CD14-positive monocyte (primary cell): ENCODE data around the gene TDRD1. TPM values are rescaled to one million over a fixed set of nuclear protein-coding genes. Genes with fewer than 3 reads are reported as not detected.

Experiments
- DNase-seq, 3 donors: peaks; one replicate each; pipeline ENCODE4 v3.0.0-alpha.2; 2011 to 2022
- H2AFZ ChIP-seq: 2 replicates; pipeline ENCODE4 v1.6.0; 2012; ENCODE audit warnings: mild to moderate bottlenecking, low read depth, low read length, inconsistent platforms; ENCODE audit not compliant: insufficient read depth, poor library complexity, severe bottlenecking
- H3K27ac ChIP-seq, 2 donors: 1 replicate in 1 of 2; 2 replicates in 1 of 2; pipeline ENCODE4 v1.5.1; 2012 to 2013; ENCODE audit warnings: low read length in 2 of 2, control low read depth in 1 of 2, inconsistent platforms in 1 of 2, low read depth in 1 of 2, mild to moderate bottlenecking in 1 of 2
- H3K27me3 ChIP-seq, 2 donors: one replicate each; pipeline versions ENCODE4 v1.6.0 to v1.6.1; 2011 to 2013; ENCODE audit warnings: low read length in 2 of 2; ENCODE audit not compliant: control insufficient read depth in 2 of 2, insufficient read depth in 2 of 2
- H3K36me3 ChIP-seq, 2 donors: replicated peaks in 1 of 2; 1 replicate in 1 of 2; 2 replicates in 1 of 2; pipeline versions ENCODE4 v1.5.1 to v1.6.1; 2012 to 2013; ENCODE audit warnings: low read length in 2 of 2, control low read depth in 1 of 2, inconsistent platforms in 1 of 2, mild to moderate bottlenecking in 1 of 2; ENCODE audit not compliant: insufficient read depth in 2 of 2, control insufficient read depth in 1 of 2
- H3K4me1 ChIP-seq, 2 donors: 1 replicate in 1 of 2; 2 replicates in 1 of 2; pipeline versions ENCODE4 v1.5.1 to v1.6.1; 2012 to 2013; ENCODE audit warnings: low read length in 2 of 2, control low read depth in 1 of 2, inconsistent platforms in 1 of 2, mild to moderate bottlenecking in 1 of 2, moderate library complexity in 1 of 2; ENCODE audit not compliant: insufficient read depth in 2 of 2, control insufficient read depth in 1 of 2
- H3K4me2 ChIP-seq: replicated peaks from 2 replicates; pipeline ENCODE3; 2012; ENCODE audit warnings: low read length, moderate library complexity, mild to moderate bottlenecking; ENCODE audit not compliant: poor library complexity, severe bottlenecking; ENCODE audit errors: extremely low read depth
- H3K4me3 ChIP-seq, 3 experiments: fragments of 200-600 bp in 1 of 3; sonication (generic) in 1 of 3; replicated peaks in 1 of 3; 1 replicate in 2 of 3; 2 replicates in 1 of 3; pipeline ENCODE4 v1.5.1; 2011 to 2013; ENCODE audit warnings: low read length in 3 of 3, mild to moderate bottlenecking in 3 of 3, control low read depth in 2 of 3, low read depth in 2 of 3, inconsistent platforms in 1 of 3, moderate library complexity in 1 of 3
- H3K79me2 ChIP-seq: 2 replicates; pipeline ENCODE4 v1.6.0; 2012; ENCODE audit warnings: mild to moderate bottlenecking, control low read depth, inconsistent platforms, low read length, moderate library complexity; ENCODE audit not compliant: insufficient read depth
- H3K9ac ChIP-seq: 2 replicates; pipeline ENCODE4 v1.6.0; 2017; ENCODE audit warnings: low read length, mild to moderate bottlenecking; ENCODE audit not compliant: insufficient read depth, poor library complexity, severe bottlenecking
- H3K9me3 ChIP-seq, 2 donors: replicated peaks in 1 of 2; 1 replicate in 1 of 2; 2 replicates in 1 of 2; pipeline versions ENCODE4 v1.5.1 to v1.6.1; 2012 to 2013; ENCODE audit warnings: low read length in 2 of 2, control low read depth in 1 of 2; ENCODE audit not compliant: control insufficient read depth in 1 of 2, insufficient read depth in 1 of 2
- H4K20me1 ChIP-seq: 2 replicates; pipeline ENCODE4 v1.6.0; 2012; ENCODE audit warnings: mild to moderate bottlenecking, low read length, control low read depth, moderate library complexity; ENCODE audit not compliant: insufficient read depth
- H3K27ac Mint-ChIP-seq, 7 donors: one replicate each; pipeline ENCODE4 v1.8.0; 2020; ENCODE audit warnings: mild to moderate bottlenecking in 7 of 7, mixed read lengths in 7 of 7, moderate library complexity in 6 of 7, inconsistent platforms in 2 of 7
- H3K27me3 Mint-ChIP-seq, 3 donors: one replicate each; pipeline ENCODE4 v1.8.0; 2021 to 2022; ENCODE audit warnings: low read depth in 3 of 3, mild to moderate bottlenecking in 3 of 3, mixed read lengths in 3 of 3, moderate library complexity in 3 of 3, inconsistent platforms in 1 of 3
- H3K36me3 Mint-ChIP-seq, 2 donors: one replicate each; pipeline ENCODE4 v1.8.0; 2020; ENCODE audit warnings: mixed read lengths in 2 of 2, inconsistent platforms in 1 of 2, mild to moderate bottlenecking in 1 of 2
- H3K4me1 Mint-ChIP-seq: one replicate; pipeline ENCODE4 v1.8.0; 2020; ENCODE audit warnings: mild to moderate bottlenecking, mixed read lengths
- H3K4me3 Mint-ChIP-seq, 2 donors: one replicate each; pipeline ENCODE4 v1.8.0; 2020; ENCODE audit warnings: mild to moderate bottlenecking in 2 of 2, mixed read lengths in 2 of 2, moderate library complexity in 1 of 2
- H3K9me3 Mint-ChIP-seq, 7 donors: one replicate each; pipeline ENCODE4 v1.8.0; 2020 to 2022; ENCODE audit warnings: mixed read lengths in 7 of 7, mild to moderate bottlenecking in 6 of 7, moderate library complexity in 6 of 7, inconsistent platforms in 2 of 7
- WGBS: methylation state at CpG from one replicate; pipeline ENCODE4 v1.1.5; 2013; ENCODE audit warnings: missing lambda C conversion rate; ENCODE audit not compliant: insufficient coverage; 5-methylcytosine and 5-hydroxymethylcytosine counted together
- intact Hi-C, 2 donors: fragments of 100-400 bp; cut with micrococcal nuclease; formaldehyde crosslinking; loops; one replicate each; pipeline versions ENCODE4 v1.15.0 to v1.15.1; 2023
- polyA plus RNA-seq, 3 donors: library from polyadenylated mRNA; depleted of rRNA in 1 of 3; unstranded in 2 of 3; stranded (reverse) in 1 of 3; fragments of 300-500 nt in 2 of 3; fragments of >200 nt in 1 of 3; fragmentation: Illumina TruSeq in 2 of 3; gene quantifications; 1 replicate in 2 of 3; 2 replicates in 1 of 3; pipeline ENCODE4 v1.2.3, GENCODE V29; 2012 to 2021
- TF ChIP-seq, protein P1 (sequence below): fragments of 200-600 bp; IDR thresholded peaks from one replicate; pipeline ENCODE4 v1.8.0; 2022; ENCODE audit warnings: antibody characterized with exemption, mild to moderate bottlenecking

TDRD1 gene
- polyA plus RNA-seq, 3 donors: not detected

DNA sequence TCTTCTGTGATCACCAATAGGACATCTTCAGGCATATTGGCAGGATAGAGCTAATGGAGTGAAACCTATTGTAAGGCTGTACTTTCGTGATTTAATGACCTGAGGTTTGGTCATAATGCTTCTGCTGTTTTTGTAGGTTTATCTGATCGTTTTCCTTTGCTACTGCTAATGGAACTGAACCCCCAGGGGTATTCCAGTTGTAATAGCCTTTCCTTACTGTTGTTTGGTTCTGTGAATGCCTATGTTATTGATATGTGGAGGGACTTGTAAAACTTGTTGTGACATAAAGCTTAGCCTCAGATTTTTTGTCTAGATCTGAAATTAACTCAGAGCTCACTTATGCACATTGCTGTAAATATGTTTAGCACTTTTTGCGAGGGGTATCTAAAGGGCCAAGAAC is 49.0 kb downstream of the TDRD1 start:
- H3K4me3 Mint-ChIP-seq: no peak overlapping the region
- H3K4me1 ChIP-seq: no peaks in the 10 kb centered on the region
- H3K4me3 ChIP-seq: no peak overlapping the region
- peaks cover 4 to 12% (median 4%) of the 10 kb centered on the region in 3 donors for H3K27me3 Mint-ChIP-seq
- H3K27ac ChIP-seq: no peak overlapping the region
- no peaks in the 10 kb centered on the region for H3K36me3 Mint-ChIP-seq
- no peak overlapping the region for H2AFZ ChIP-seq
- no peaks in the 10 kb centered on the region for H3K36me3 ChIP-seq
- WGBS: 89% methylated on average over 2 of the region's 3 CpGs
- DNase-seq: no peak
- H3K27me3 ChIP-seq: peaks cover 2 to 6% of the 10 kb centered on the region in 2 donors
- no peak overlapping the region for H3K4me2 ChIP-seq
- H3K9me3 ChIP-seq: no peaks in the 10 kb centered on the region
- intact Hi-C loops: no loop called here
- peaks cover 0 to 5% (median 0%) of the 10 kb centered on the region in 7 donors for H3K9me3 Mint-ChIP-seq
- no peak overlapping the region for H3K27ac Mint-ChIP-seq
- no peak overlapping the region for H3K9ac ChIP-seq
- no peaks in the 10 kb centered on the region for H4K20me1 ChIP-seq
- TF ChIP-seq, protein P1, sequence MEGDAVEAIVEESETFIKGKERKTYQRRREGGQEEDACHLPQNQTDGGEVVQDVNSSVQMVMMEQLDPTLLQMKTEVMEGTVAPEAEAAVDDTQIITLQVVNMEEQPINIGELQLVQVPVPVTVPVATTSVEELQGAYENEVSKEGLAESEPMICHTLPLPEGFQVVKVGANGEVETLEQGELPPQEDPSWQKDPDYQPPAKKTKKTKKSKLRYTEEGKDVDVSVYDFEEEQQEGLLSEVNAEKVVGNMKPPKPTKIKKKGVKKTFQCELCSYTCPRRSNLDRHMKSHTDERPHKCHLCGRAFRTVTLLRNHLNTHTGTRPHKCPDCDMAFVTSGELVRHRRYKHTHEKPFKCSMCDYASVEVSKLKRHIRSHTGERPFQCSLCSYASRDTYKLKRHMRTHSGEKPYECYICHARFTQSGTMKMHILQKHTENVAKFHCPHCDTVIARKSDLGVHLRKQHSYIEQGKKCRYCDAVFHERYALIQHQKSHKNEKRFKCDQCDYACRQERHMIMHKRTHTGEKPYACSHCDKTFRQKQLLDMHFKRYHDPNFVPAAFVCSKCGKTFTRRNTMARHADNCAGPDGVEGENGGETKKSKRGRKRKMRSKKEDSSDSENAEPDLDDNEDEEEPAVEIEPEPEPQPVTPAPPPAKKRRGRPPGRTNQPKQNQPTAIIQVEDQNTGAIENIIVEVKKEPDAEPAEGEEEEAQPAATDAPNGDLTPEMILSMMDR: no peak
- no peaks in the 10 kb centered on the region for H3K79me2 ChIP-seq
- no peaks in the 10 kb centered on the region for H3K4me1 Mint-ChIP-seq

DNA sequence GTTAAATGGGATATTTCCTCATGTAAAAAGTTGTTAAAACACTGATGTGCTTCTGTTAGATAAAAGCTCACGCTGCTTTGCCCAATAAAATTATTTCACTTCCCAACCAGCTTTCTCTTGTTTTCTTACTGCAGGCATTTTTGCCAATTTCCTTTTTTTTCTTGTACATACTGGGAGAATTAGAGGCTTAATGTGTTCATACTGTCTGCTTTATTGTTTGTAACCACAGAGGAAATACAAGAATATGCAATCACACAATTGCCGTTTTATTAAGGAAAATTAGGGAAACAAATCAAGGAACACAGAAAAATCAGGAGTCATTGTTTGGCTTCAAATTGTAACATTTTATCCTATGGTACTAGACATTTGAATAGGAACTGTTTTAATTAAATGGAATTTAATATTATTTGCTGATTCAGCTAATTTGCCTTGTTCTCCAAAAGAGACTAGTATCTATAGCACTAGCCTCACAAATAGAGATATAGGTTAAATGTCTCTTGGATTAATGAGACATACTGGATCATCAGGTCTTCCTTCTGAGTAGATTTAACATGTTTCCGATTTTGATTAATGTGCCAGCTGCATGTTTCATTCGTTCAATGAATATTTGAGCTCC is 53.5 kb downstream of the TDRD1 start:
- H3K36me3 ChIP-seq: no peaks in the 10 kb centered on the region
- H3K79me2 ChIP-seq: no peaks in the 10 kb centered on the region
- no peak overlapping the region for H2AFZ ChIP-seq
- Mint-ChIP-seq H3K27ac (no peak overlapping the region), H3K4me3 (no peak overlapping the region), H3K4me1 (no peaks in the 10 kb centered on the region), H3K36me3 (no peaks in the 10 kb centered on the region), H3K27me3 (peaks cover 13 to 21% (median 20%) of the 10 kb centered on the region in 3 donors), H3K9me3 (no peaks in the 10 kb centered on the region)
- H3K27me3 ChIP-seq: peaks cover 0 to 15% of the 10 kb centered on the region in 2 donors
- TF ChIP-seq, protein P1: no peak
- no CpG with 5 or more reads among the region's 4 CpGs for WGBS
- no peaks in the 10 kb centered on the region for H4K20me1 ChIP-seq
- H3K4me1 ChIP-seq: no peaks in the 10 kb centered on the region
- no peak overlapping the region for H3K4me3 ChIP-seq
- H3K9me3 ChIP-seq: no peaks in the 10 kb centered on the region
- H3K4me2 ChIP-seq: no peak overlapping the region
- intact Hi-C loops: no loop called here
- H3K27ac ChIP-seq: no peak overlapping the region
- no peak for DNase-seq
- no peak overlapping the region for H3K9ac ChIP-seq
